8988T (cell line): ENCODE results near the gene WDR72.
"Not testable (repeated sequence)": the region's sequence is repeated elsewhere in the genome, so short reads cannot be mapped to it uniquely, and the experiment has no call there.

ENCODE experiments used
- DNase-seq: peaks from one replicate; pipeline ENCODE4 v3.0.0; 2011

WDR72 gene

DNA sequence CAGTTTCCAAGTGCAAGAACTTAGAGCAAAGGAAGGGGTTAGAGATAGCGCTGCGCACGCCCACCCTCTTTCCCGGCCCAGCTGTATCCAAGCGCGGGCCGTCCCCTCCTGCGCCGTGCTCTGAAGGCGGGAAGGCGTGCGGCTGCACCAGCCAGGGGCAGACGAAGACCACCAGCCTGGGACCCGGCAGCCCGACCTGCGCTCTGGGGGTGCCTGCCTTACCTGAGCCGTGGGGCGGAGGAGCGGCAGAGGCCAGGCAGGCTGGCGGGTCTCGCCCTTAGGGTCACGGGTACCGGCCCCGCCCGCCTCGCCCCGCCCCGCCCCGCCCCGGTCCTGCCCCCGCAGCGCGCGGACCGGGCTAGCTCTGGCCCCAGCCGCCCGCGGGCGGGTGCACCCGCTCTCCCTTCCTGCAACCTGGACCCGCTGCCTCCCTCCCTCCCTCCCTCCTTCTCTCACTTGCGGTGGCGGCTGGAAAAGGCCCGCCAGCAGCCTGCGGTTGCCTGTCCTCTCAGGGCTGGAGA is at the start of gene WDR72:
WDR72 (minus strand) TSS at position 253 of the 521 bp plus-strand sequence. CDS start 26,514 bp downstream, outside the sequence.
- DNase-seq: no peak

DNA sequence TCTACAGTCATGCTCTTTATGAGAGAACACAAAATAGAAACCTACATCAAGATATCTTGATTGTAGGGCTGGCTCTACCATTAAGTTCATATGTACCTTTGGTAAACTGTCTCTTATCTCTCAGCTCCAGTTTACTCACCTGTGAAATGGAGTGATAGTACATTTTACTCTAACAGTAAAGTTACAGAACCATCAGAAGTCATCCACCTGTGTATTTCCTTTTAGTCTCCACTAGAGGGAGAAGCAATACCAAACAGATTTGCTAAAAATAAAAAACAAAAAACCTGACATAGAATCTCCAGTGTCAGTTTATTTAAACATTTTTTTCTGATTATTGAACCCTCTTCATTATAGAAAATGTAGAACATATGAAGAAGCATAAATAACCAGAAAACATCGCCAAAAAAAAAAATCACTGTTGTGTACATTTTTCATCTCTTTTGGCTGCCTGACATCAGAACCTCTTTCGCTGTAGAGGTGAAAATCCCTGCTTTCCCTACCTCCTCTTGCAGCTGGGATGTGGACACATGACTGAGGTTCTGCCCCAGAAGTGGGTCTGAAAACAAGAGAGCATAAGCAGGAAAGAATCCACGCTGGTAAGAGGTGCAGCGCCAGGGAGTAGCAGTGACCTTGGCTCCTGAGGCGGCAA is 48.7 kb upstream of the WDR72 start:
- DNase-seq: no peak

DNA sequence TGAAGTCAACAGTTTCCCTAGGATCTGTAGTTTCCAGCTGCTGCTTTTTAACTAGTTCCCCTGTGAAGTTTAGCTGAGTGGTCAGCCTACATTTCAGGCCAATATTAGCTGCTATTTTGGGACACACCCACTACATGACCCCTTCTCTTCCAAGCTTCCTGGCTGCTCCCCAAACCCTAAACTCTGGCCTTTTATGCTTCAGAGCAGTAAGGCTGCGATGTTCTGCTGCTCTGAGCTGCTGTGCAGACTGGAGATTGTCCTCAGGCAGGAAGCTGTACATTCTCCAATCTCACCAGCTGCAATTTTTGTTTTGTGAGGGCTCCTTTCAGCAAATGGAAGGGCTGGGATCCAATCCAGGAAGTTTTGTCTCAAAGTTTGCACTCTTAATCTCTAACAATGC is 48.0 kb upstream of the WDR72 start:
- DNase-seq: no peak

DNA sequence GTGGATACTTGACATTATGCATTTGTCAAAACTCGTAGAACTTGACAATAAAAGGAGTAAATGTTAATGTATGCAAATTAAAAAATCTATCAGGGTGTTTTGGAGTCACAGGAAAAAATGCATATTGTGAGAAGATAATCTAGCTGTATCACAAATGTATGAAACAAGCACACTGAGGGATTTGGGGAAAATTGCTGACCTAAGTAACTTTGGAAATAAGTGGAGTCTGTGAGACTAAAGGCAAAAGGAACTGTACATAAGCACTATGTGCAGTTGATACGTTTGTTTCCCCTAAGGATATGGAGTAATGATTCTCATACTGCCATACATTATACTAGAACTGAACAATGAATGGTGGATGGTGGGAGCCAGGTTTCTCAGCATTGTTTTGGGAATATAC is 43.2 kb upstream of the WDR72 start:
- DNase-seq: no peak

DNA sequence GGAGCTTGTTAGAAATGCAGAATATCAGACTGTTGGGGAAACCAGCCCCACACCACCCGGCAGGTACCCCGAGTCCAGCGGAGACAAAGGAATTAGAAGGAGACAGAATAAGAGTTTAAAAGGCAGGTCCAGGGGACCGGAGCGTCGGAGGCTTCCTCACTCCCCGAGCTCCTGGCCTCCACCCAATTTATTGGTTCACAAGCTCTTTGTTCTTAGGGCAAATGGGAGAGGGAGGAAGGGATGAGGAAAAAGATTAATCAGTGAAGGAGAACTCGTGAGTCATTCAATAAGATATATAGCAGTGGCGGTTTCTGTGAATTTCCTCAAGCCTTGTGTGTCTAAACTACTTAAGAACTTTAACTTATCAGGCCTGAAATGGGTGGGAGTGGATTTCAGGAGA is 32.1 kb upstream of the WDR72 start:
- DNase-seq: no peak

DNA sequence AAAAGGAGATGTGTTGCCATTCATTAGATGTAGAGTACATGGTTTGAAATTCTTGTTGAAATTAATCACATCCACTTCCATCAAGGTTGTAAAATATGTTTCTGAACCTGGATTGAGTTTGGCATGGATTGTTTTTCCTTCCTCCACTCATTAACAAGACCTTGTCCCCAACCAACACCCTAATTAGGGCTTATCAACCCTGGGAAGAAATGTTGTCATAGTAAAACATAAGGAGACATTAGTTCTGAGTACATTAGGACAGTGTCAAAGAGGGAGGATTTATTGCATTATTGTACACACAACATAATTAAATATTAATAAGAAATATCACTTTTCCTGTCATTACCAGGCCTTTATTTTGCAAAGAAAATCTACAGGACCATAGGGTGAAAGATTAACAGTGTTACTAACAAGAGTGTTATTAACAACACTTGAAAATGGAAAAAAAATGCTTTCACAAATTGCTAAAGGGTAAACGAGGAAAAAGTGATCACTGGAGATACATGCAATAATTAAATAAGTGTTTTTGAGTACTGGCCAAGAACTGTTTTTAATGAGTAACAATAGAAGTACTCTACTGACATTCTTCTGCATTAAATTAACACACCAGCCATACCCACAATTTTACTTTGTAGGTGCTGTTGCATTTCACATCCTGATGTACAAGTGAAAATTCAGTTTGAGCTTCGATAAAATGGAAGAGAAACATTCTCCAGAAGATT is 30.4 kb upstream of the WDR72 start:
- no peak for DNase-seq

DNA sequence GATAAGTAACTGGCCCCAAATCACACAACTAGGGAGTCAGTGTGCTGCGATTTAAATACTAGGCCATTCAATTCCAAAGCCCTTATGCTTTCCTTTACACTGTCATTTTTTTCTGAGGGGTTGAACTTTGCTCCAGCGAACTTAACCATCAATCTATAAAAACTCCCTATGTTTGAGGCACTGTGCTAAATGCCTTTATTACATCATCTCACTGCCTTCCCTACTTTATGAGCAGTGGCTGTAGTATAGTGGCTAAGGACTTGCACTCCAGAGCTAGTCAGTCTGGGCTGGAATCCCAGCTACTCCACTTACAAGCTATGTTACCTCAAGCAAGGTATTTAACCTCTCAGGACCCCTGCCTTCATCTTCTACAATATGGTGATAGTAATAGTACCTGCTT is 26.9 kb upstream of the WDR72 start:
- DNase-seq: no peak

DNA sequence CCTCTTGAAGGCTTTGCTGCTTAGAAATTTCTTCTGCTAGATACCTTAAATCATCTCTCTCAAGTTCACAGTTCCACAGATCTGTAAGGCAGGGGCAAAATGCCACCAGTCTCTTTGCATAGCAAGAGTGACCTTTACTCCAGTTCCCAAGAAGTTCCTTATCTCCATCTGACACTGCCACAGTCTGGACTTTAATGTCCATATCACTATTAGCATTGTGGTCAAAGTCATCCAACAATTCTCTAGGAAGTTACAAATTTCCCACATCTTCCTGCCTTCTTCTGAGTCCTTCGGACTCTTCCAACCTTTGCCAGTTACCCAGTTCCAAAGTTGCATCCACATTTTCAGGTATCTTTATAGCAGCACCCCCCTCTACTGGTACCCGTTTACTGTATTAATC is 25.8 kb upstream of the WDR72 start:
- not testable (repeated sequence) for DNase-seq

DNA sequence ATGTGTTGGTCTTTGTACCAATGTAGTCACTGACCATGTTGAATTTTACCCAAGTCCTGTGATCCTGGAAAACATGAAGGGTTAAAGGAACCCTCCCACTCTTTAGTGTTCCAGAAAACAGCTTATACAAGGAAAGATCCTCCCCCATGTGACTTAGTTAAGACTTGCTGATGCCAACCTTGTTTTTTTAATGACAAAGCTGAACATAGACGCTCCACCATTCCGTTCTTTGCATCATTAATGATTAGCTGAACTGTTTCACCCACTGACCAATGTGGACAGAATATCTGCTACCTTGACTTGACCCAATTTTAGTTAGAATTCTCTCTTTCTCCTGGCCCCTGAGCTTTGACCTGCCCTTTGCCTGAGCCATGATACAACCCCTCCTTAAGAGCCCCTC is 3.5 kb upstream of the WDR72 start:
- DNase-seq: no peak

DNA sequence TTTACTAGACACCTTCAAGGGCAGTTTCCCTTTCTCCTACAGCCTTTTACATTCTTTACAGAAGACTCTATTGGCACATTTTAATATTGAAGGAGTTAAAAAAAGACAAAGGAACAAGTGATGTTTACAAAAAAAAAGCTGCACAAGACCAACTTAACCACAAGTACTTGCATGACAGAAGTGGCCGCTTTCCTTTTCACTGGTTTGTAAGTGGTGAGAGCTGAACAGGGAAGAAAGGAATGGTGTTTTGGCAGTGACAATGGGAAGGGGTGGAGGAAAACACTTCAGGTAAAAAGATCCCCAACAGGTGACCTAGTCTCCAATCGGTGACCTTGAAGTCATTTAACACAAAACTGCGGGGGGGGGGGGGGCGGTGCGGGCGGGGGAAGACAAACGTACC is 1.1 kb downstream of the WDR72 start:
- no peak for DNase-seq

DNA sequence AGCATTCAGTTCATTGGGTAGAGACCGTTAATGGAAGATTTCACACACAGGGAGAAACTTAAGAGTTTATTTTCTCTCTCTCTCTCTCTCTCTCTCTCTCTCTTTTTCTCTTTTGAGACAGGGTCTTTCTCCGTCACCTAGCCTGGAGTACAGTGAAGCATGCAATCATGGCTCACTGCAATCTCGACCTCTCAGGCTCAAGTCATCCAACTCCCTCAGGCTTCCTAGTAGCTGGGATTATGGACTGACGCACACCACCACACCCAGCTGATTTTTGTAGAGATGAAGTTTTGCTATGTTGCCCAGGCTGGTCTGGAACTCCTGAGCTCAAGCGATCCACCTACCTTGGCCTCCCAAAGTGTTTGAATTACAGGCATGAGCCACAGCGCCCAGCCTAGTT is 1.6 kb downstream of the WDR72 start:
- no peak for DNase-seq

DNA sequence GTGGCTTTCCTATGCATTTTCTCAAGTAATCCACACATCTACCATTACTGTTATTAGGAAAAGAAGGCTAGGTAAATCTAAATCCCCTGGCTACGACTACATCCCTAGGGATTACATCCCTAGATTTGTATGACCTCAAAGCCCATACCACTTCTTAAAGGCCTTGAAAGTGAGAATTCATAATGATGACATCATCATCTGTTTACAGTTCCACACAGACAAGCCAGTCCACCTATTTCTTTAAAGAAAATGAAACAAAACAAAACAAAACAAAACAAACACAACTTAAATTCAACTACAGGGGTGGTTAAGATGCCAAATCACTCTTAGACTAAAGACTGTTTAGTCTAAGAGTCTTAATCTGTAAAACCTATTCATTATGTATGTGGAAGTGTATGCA is 5.7 kb downstream of the WDR72 start:
- no peak for DNase-seq

DNA sequence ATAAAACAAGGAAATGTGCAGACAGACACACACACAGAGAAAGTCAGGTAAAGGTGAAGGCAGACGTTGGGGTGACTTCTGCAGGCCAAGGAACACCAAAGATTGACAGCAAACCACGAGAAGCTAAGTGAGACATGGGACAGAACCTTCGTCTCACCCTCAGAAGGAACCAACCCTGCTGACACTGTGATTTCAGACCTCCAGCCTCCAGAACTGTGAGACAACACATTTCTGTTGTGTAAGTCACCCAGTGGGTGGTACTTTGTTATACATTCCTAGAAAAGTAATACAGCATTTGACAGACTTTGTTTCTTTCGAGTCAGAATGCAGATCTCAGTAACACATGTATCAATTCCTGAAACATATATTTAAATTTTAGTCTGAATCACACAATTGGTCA is 7.1 kb downstream of the WDR72 start:
- no peak for DNase-seq

DNA sequence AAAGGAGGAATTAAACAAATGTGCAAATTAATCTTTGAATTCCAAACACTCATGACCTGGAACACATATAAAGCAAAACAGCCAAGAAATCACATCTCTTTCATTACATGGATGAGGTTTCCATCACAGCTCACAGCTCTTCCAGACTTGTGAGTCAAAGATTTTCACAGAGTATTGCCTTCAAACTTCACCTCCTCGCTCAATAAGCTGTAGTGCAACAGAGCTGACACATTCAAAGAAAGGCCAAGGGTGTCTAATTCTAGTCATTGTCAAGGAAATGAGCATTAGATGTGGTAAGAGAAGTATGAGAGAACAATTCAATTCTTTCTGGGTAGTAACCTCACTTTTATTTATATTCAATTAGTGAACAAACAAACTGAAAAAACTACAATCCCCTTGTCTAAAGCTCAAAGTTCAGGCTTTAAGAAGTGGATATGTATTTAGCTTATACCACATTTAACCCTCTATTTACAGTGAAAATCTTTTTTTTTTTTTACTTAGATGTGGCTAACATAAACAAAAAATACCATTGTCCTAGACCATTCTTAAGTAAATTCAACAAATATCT is 11.9 kb downstream of the WDR72 start:
- DNase-seq: no peak

DNA sequence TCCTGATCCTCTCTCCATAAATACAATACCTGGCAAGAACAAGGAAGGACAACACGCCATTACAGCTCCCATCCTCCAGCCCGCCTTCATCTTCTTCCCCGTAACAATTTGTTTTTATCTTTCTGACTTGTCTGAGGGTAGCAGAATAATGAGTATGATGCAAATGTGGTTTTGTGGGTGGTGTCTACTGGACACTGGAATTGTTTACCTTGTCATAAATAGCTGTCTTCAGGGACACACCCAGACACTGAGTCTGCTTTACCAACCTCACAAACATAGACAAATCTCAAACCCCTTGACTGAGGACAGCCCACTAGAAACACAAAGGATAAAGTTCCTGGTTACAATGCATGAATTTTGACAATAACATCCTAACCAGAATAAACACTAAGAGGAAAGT is 13.4 kb downstream of the WDR72 start:
- DNase-seq: no peak

DNA sequence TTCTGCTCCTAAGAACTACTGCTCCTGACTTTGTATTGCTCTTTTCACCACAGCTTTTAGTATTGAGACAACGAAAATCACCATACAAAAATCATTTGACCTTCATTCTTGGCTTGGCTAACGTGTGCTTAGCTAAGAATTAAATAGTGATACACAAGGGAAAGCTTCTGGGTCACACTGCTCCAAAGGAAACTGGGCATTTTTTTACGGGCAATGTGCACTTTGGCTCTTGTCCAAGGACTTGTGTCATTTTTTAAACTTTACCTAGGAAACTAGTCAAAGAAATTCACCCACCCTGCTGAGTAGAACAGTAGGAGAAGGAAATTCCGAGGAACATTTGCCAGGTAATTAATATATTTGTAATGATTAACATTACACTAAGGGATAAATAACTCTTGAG is 19.8 kb downstream of the WDR72 start:
- DNase-seq: no peak

DNA sequence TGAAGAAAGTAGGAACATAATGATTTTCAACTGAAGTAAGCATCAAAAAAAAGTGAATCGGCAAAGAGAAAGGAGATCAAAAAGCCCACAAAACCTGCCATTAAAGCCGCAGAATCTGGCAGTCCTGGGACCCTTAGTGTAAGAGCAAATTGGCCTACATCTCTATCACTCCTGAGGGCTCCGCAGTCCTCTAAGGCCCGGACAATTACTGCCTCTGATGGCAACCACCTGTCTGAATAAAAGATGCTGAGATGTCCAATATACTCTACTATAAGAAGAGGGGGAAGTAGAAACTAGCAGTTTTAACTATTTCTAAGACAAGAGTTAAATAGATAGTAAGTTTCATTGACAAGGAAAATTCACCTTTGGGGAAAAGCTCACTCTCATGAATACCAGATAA is 20.3 kb downstream of the WDR72 start:
- no peak for DNase-seq

DNA sequence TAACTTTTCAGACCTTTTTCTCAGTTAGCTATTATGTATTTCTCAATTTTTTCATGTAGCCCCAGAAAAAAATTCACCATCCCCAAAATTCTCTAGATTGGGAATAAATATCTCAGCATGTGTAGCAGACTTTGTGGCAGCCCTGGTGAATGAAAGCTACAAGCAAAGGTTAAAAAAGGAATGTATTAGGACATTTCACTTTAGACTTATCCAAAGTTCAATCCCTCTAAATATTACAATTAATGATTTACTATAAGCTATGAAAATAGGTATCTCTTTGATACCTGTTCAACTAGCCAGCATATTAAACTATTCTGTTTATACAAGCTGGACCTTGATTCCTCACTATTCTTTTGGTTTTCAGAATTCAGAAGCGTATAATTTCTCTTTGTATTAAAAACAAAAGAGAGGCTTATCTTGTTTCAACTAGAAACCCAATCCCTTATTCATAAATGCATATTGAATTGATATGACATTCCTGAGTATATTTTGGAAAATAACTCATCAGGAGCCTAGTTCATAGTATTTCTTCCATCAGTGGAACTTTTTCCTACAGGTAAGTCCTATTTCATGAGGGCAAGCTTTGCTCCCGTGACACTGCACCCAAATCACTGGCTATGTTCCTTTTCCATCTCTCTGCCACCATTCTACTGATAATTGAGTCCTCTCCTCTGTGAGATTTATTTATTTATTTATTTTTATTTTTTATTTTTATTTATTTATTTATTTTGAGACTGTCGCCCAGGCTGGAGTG is 38.0 kb downstream of the WDR72 start:
- DNase-seq: no peak

DNA sequence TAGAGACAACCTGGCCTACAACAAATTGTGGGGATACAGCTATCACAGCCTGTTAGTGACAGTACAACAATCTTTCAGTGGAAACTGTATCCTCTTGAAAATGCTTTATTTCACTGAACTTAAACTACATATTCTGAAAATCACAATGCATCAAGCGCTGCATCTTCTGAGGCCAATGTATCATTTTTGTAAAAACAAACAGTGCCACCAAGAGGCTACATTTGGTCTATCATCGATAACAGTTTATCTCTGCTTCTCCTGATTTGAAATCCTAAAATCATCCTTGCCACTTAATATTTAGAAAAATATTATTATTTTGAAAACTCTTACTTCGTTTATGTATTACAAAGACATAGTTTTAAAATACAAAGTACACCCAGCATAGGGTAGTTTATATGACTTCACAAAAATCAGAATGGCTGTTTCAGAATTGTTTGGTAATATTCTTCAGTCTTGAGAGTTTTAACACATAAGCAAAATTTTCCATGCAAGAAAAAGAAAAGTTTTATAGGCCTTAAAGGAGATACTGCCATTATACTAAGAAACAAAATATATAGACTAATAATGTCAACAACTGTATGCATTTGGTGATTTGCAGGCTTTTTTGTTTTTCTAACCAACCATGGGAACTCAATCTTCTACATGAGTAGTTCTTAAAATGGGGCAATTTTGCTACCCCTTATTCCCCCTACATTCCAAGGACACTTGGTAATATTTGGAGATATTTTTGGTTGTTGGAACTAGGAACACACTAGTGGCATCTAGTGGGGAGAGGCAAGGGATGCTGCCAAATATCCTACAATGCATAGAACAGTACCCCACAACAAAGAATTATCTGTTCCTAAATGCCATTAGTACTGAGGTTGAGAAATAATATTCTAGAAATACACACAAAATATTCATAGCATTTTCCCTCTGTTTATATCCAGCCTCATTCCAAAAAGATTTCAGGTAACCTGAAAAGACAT is 42.3 kb downstream of the WDR72 start:
- no peak for DNase-seq

DNA sequence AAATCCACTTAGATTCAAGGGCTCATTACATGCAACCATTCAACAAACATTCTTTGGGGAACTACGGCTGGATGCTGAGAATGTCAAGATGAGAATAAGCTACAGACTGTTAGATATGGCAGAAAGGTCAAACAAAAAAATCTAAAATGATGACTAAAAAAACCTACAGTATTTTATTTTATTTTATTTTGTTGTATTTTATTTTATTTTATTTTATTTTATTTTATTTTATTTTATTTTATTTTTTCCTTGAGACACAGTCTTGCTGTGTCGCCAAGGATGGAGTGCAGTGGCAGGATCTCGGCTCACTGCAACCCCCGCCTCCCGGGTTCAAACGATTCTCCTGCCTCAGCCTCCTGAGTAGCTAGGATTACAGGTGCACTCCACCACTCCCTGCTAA is 46.2 kb downstream of the WDR72 start:
- no peak for DNase-seq

DNA sequence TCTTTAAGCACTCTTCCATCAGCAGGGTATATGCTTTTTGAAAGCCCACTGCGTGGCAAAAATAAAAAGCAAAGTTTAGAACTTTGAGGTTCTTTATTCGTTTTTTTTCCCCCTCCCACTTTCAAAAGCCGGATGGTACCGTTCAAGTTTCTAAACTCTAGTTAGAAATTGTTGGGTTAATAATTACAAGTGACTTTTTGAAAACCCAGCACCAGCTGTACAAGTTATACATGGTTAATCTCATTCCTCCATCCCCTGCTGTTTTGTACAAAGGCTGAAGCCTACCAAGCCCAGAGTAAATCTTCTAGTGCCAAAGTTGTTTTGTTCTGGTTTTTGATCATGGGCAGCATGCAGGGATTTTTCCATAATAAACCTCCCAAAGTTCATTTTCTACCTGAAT is 48.6 kb downstream of the WDR72 start:
- DNase-seq: no peak

DNA sequence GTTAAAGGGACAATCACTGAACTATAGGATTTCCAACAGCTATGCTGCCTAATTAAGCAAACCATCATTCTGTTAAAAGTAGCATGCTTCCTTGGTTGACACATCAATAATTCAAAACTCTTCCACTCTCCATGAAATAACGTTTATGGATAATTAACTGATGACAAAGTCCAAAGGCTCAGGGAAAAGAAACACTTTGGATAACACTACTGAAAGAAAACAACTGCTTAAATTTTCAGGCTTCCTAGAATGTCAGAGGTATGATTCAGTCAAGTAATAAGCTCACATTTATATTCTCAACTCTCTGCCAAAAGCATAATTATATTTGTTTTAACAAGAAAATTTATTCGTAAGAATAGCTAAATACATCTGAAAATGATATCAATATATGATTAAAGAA is 49.6 kb downstream of the WDR72 start:
- DNase-seq: no peak
